Measurements from ENCODE around the gene LETMD1. TPM values are rescaled to one million over a fixed set of nuclear protein-coding genes. Genes with fewer than 3 reads are reported as not detected.

The LETMD1 gene, protein sequence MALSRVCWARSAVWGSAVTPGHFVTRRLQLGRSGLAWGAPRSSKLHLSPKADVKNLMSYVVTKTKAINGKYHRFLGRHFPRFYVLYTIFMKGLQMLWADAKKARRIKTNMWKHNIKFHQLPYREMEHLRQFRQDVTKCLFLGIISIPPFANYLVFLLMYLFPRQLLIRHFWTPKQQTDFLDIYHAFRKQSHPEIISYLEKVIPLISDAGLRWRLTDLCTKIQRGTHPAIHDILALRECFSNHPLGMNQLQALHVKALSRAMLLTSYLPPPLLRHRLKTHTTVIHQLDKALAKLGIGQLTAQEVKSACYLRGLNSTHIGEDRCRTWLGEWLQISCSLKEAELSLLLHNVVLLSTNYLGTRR
- 32.8 TPM for total RNA-seq (ENCODE audit: unreplicated experiment)
- long read RNA-seq, transcript LETMD1-220 (4 exons, 563 nt), result major isoform, 6 of 30 reads
- long read RNA-seq, transcript LETMD1-201 (9 exons, 2,112 nt), result minor isoform, 5 of 30 reads
- long read RNA-seq, partial matches to known transcripts, result 3 of 30 reads
- long read RNA-seq, other reads (novel, unspliced or antisense), result 11 of 30 reads

DNA sequence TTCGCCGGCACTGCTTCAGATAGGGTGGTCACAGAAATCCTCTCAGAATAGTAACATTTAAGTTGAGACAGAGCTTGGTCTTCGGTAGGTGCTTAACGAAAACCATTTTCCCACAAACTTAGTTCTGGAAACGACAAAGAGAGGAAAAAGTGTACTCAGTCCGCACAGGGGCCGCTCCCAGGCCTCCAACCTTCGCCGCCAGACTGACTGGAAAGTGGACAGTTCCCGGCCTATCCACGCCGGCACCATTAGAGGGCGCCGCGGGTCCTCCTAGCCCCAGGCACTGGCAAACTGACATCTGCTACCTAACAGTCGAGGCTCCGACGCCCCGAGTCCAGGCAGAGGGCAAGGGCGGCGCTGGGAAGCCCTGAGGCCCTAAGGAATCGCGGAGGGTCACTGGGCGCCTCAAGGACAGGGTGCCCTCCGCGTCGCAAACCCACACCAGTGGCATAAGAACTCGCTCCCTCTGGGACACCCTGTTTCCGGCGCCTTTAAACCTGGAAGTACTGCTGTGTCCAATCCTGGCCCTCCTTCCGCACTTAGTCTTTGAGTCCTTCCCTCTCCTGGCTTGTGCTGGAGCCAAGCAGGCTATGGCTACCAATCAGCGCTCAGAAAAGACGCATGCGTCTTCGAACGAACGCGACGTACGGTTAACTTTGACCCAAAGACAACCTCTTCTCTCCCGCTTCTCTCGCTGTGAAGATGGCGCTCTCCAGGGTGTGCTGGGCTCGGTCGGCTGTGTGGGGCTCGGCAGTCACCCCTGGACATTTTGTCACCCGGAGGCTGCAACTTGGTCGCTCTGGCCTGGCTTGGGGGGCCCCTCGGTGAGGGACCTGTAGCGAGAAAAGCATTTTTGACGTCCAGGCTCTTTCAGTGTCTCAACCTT is at the start of gene LETMD1:
TSS of gene LETMD1 (plus strand) at position 673 of the 886 bp plus-strand sequence. CDS start at position 703, 30 bp downstream.
- TF ChIP-seq, protein P1, sequence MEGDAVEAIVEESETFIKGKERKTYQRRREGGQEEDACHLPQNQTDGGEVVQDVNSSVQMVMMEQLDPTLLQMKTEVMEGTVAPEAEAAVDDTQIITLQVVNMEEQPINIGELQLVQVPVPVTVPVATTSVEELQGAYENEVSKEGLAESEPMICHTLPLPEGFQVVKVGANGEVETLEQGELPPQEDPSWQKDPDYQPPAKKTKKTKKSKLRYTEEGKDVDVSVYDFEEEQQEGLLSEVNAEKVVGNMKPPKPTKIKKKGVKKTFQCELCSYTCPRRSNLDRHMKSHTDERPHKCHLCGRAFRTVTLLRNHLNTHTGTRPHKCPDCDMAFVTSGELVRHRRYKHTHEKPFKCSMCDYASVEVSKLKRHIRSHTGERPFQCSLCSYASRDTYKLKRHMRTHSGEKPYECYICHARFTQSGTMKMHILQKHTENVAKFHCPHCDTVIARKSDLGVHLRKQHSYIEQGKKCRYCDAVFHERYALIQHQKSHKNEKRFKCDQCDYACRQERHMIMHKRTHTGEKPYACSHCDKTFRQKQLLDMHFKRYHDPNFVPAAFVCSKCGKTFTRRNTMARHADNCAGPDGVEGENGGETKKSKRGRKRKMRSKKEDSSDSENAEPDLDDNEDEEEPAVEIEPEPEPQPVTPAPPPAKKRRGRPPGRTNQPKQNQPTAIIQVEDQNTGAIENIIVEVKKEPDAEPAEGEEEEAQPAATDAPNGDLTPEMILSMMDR (IDR thresholded peaks at IDR 0.05; ENCODE audit: unreplicated experiment), result peak; percentile 66
- Mint-ChIP-seq H3K4me1 (ENCODE audit: unreplicated experiment) (peaks cover 12% of the 10 kb centered on the region), H3K4me3 (ENCODE audit: unreplicated experiment) (peak within 1 kb of the TSS; percentile 97), H3K36me3 (ENCODE audit: low read depth, unreplicated experiment) (peaks cover 8% of the 10 kb centered on the region), H3K27me3 (ENCODE audit: unreplicated experiment) (peaks cover 1% of the 10 kb centered on the region), H3K9me3 (ENCODE audit: unreplicated experiment) (peaks cover 5% of the 10 kb centered on the region), H3K27ac (ENCODE audit: unreplicated experiment) (peak within 1 kb of the TSS; percentile 79)
- DNase-seq (ENCODE audit: low spot score), result peak; percentile 95

DNA sequence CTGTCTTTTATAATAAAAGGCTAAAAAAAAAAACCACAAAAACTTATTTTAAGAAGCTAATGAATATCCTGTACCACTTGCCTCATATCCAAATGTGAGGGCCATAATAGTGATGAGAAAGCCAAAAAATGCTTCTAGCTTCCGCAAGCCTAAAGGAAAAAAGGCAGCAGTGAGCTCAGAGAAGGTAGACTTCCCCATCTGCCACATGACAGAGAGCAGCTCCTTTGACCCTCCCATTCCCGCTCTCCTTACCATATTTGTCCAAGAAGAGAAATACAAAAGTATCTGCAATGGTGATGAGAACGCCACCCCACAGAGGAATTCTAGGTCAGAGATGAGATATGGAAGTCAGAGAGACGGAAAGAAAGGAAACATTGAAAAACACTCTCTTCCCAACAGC is 49.0 kb upstream of the LETMD1 start:
- no peak overlapping the region for H3K4me3 Mint-ChIP-seq (ENCODE audit: unreplicated experiment)
- DNase-seq (ENCODE audit: low spot score), result no peak
- TF ChIP-seq, protein P1 (IDR thresholded peaks at IDR 0.05; ENCODE audit: unreplicated experiment), result no peak
- peaks cover 8% of the 10 kb centered on the region for H3K4me1 Mint-ChIP-seq (ENCODE audit: unreplicated experiment)
- peaks cover 31% of the 10 kb centered on the region for H3K36me3 Mint-ChIP-seq (ENCODE audit: low read depth, unreplicated experiment)
- no peak overlapping the region for H3K27ac Mint-ChIP-seq (ENCODE audit: unreplicated experiment)
- no peaks in the 10 kb centered on the region for H3K9me3 Mint-ChIP-seq (ENCODE audit: unreplicated experiment)
- peaks cover 4% of the 10 kb centered on the region for H3K27me3 Mint-ChIP-seq (ENCODE audit: unreplicated experiment)

DNA sequence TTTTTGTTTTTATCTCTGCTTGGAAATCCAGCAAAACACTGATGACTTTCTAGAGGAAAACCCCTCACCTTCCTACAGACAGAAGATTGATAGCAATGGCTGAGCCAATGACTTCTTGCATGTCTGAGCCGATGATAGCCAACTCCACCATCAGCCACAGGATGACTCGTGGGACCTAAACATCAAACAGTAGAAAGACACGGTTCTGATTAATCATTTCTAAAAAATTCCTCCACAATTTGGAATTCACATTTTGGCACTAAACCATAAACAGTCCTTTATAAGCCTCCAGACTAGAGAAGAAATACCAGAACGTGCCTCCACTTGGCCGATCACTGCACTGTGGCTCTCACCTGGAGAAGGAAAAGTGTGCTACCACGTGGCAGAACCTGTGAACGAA is 47.9 kb upstream of the LETMD1 start:
- DNase-seq (ENCODE audit: low spot score), result no peak
- Mint-ChIP-seq H3K36me3 (ENCODE audit: low read depth, unreplicated experiment) (peaks cover 23% of the 10 kb centered on the region), H3K4me1 (ENCODE audit: unreplicated experiment) (peaks cover 8% of the 10 kb centered on the region), H3K27me3 (ENCODE audit: unreplicated experiment) (peaks cover 4% of the 10 kb centered on the region), H3K27ac (ENCODE audit: unreplicated experiment) (no peak overlapping the region), H3K4me3 (ENCODE audit: unreplicated experiment) (no peak overlapping the region), H3K9me3 (ENCODE audit: unreplicated experiment) (no peaks in the 10 kb centered on the region)
- TF ChIP-seq, protein P1 (IDR thresholded peaks at IDR 0.05; ENCODE audit: unreplicated experiment), result no peak

DNA sequence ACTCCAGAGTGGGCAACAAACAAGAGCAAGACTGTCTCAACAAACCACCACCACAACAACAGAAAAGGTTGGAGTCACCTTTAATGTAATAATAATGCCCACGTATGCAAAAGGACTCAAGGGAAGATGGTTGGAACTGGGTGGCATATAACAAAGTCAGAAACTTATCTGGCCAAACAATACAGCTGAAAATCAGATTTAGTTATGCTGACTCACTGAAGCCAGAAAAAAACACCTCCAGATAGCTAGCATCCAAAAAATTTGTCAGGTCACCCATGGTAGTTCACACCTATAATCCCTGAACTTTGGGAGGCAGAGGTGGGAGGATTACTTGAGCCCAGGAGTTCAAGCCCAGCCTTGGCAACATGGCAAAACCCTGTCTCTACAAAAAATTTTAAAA is 46.3 kb upstream of the LETMD1 start:
- H3K27ac Mint-ChIP-seq (ENCODE audit: unreplicated experiment), result no peak overlapping the region
- H3K36me3 Mint-ChIP-seq (ENCODE audit: low read depth, unreplicated experiment), result peaks cover 13% of the 10 kb centered on the region
- H3K9me3 Mint-ChIP-seq (ENCODE audit: unreplicated experiment), result no peaks in the 10 kb centered on the region
- TF ChIP-seq, protein P1 (IDR thresholded peaks at IDR 0.05; ENCODE audit: unreplicated experiment), result no peak
- H3K4me1 Mint-ChIP-seq (ENCODE audit: unreplicated experiment), result no peaks in the 10 kb centered on the region
- peaks cover 2% of the 10 kb centered on the region for H3K27me3 Mint-ChIP-seq (ENCODE audit: unreplicated experiment)
- no peak for DNase-seq (ENCODE audit: low spot score)
- H3K4me3 Mint-ChIP-seq (ENCODE audit: unreplicated experiment), result no peak overlapping the region

Data from endothelial cell (in vitro differentiated cells).